Thymus (tissue), 11 donors: ENCODE results near the gene ADK. TPM values are rescaled to one million over a fixed set of nuclear protein-coding genes. Genes with fewer than 3 reads are reported as not detected.
"Not testable (repeated sequence)": the region's sequence is repeated elsewhere in the genome, so short reads cannot be mapped to it uniquely, and the experiment has no call there.

Experiments
- DNase-seq, 9 donors: peaks; one replicate each; pipeline ENCODE4 v3.0.0-alpha.2; 2013; ENCODE audit warnings: low spot score in 9 of 9, low read depth in 6 of 9, missing footprints in 1 of 9
- H3K27ac ChIP-seq, 2 donors: one replicate each; pipeline ENCODE4 v1.5.1; 2013; ENCODE audit warnings: control low read depth in 1 of 2, low read depth in 1 of 2, low read length in 1 of 2, mild to moderate bottlenecking in 1 of 2, moderate library complexity in 1 of 2
- H3K27me3 ChIP-seq, 2 donors: one replicate each; pipeline ENCODE4 v1.5.1; 2013; ENCODE audit warnings: low read length in 1 of 2; ENCODE audit not compliant: control insufficient read depth in 2 of 2, insufficient read depth in 1 of 2
- H3K36me3 ChIP-seq, 2 donors: one replicate each; pipeline ENCODE4 v1.5.1; 2013; ENCODE audit warnings: low read length in 1 of 2, mild to moderate bottlenecking in 1 of 2, moderate library complexity in 1 of 2; ENCODE audit not compliant: control insufficient read depth in 2 of 2, insufficient read depth in 2 of 2
- H3K4me1 ChIP-seq, 2 donors: one replicate each; pipeline ENCODE4 v1.5.1; 2013; ENCODE audit warnings: low read length in 2 of 2; ENCODE audit not compliant: control insufficient read depth in 2 of 2, insufficient read depth in 2 of 2
- H3K4me3 ChIP-seq, 2 donors: one replicate each; pipeline ENCODE4 v1.5.1; 2013; ENCODE audit warnings: low read length in 2 of 2, control low read depth in 1 of 2, mild to moderate bottlenecking in 1 of 2
- H3K9me3 ChIP-seq, 2 donors: one replicate each; pipeline ENCODE4 v1.5.1; 2013; ENCODE audit warnings: low read length in 1 of 2, mild to moderate bottlenecking in 1 of 2; ENCODE audit not compliant: control insufficient read depth in 2 of 2, insufficient read depth in 1 of 2
- WGBS: extraction: QIAGEN DNeasy Blood & Tissue Kit; methylation state at CpG from one replicate; pipeline ENCODE4 v1.1.7; 2013; 5-methylcytosine and 5-hydroxymethylcytosine counted together
- polyA plus RNA-seq: library from polyadenylated mRNA; stranded (reverse); fragments of 200-250 nt; gene quantifications from one replicate; pipeline ENCODE4 v1.2.3, GENCODE V29; 2013
- total RNA-seq: library from RNA; stranded (reverse); fragments of 120-200 nt; gene quantifications from one replicate; pipeline ENCODE4 v1.2.4, GENCODE V29; 2013
- donor health status: healthy.

Gene ADK
- total and polyA plus RNA-seq, 2 donors: 32.0 to 33.2 TPM

- DNase-seq: no peak
- Histone ChIP-seq H3K36me3 (no peaks in the 10 kb centered on the region), H3K27me3 (no peaks in the 10 kb centered on the region), H3K27ac (no peak overlapping the region), H3K9me3 (no peaks in the 10 kb centered on the region), H3K4me3 (no peak overlapping the region), H3K4me1 (peaks cover 0 to 3% of the 10 kb centered on the region in 2 donors)
- WGBS: 96% methylated on average over 3 of the region's 3 CpGs
These were observed 58.0 kb downstream of the ADK start for GRCh38 chr10:74208997-74209396.

GRCh38 chr10:74213019-74213418 is 62.0 kb downstream of the ADK start:
- H3K4me1 ChIP-seq: no peaks in the 10 kb centered on the region
- DNase-seq: no peak
- WGBS: 98% methylated on average over 2 of the region's 2 CpGs
- no peak overlapping the region for H3K27ac ChIP-seq
- H3K27me3 ChIP-seq: no peaks in the 10 kb centered on the region
- peaks cover 0 to 2% of the 10 kb centered on the region in 2 donors for H3K36me3 ChIP-seq
- H3K9me3 ChIP-seq: no peaks in the 10 kb centered on the region
- H3K4me3 ChIP-seq: no peak overlapping the region

GRCh38 chr10:74213571-74214162 is 62.6 kb downstream of the ADK start:
- no peaks in the 10 kb centered on the region for H3K9me3 ChIP-seq
- 87% methylated on average over 3 of the region's 3 CpGs for WGBS
- no peaks in the 10 kb centered on the region for H3K4me1 ChIP-seq
- no peak overlapping the region for H3K4me3 ChIP-seq
- no peak overlapping the region for H3K27ac ChIP-seq
- DNase-seq: peak in 2 of 9 donors; percentile 26 to 38
- H3K36me3 ChIP-seq: peaks cover 0 to 2% of the 10 kb centered on the region in 2 donors
- H3K27me3 ChIP-seq: no peaks in the 10 kb centered on the region

GRCh38 chr10:74217110-74217509 is 66.1 kb downstream of the ADK start:
- 98% methylated on average over 13 of the region's 13 CpGs for WGBS
- not testable (repeated sequence) for H3K4me1 ChIP-seq, H3K27ac ChIP-seq, DNase-seq, H3K27me3 ChIP-seq, H3K9me3 ChIP-seq, H3K36me3 ChIP-seq, H3K4me3 ChIP-seq

- not testable (repeated sequence) for DNase-seq, H3K27me3 ChIP-seq, H3K4me3 ChIP-seq, H3K36me3 ChIP-seq, H3K9me3 ChIP-seq, H3K4me1 ChIP-seq, H3K27ac ChIP-seq
- 96% methylated on average over 4 of the region's 4 CpGs for WGBS
These were observed 71.4 kb downstream of the ADK start for GRCh38 chr10:74222467-74222866.

GRCh38 chr10:74223755-74224529 is 72.9 kb downstream of the ADK start:
- Histone ChIP-seq H3K4me1 (no peaks in the 10 kb centered on the region), H3K27me3 (no peaks in the 10 kb centered on the region), H3K36me3 (no peaks in the 10 kb centered on the region), H3K27ac (no peak overlapping the region), H3K4me3 (no peak overlapping the region), H3K9me3 (no peaks in the 10 kb centered on the region)
- WGBS: 96% methylated on average over 9 of the region's 9 CpGs
- no peak for DNase-seq

- 65% methylated on average over 3 of the region's 3 CpGs for WGBS
- peak in 3 of 9 donors; percentile 3 to 44 (median 10) for DNase-seq
- no peaks in the 10 kb centered on the region for H3K27me3 ChIP-seq
- no peaks in the 10 kb centered on the region for H3K36me3 ChIP-seq
- no peaks in the 10 kb centered on the region for H3K9me3 ChIP-seq
- H3K27ac ChIP-seq: peak overlapping the region in 1 of 2 donors; percentile 56
- H3K4me1 ChIP-seq: no peaks in the 10 kb centered on the region
- no peak overlapping the region for H3K4me3 ChIP-seq
These were observed 76.8 kb downstream of the ADK start for GRCh38 chr10:74227697-74228424.

- WGBS: 97% methylated on average over 2 of the region's 2 CpGs
- H3K4me1 ChIP-seq: no peaks in the 10 kb centered on the region
- no peaks in the 10 kb centered on the region for H3K27me3 ChIP-seq
- H3K9me3 ChIP-seq: no peaks in the 10 kb centered on the region
- H3K27ac ChIP-seq: no peak overlapping the region
- H3K36me3 ChIP-seq: no peaks in the 10 kb centered on the region
- H3K4me3 ChIP-seq: no peak overlapping the region
- DNase-seq: no peak
These were observed 80.4 kb downstream of the ADK start for GRCh38 chr10:74231375-74231774.

GRCh38 chr10:74233281-74233680 is 82.3 kb downstream of the ADK start:
- no peak overlapping the region for H3K27ac ChIP-seq

More at GRCh38 chr10:74233281-74233680, 82.3 kb downstream of the ADK start:
- WGBS: 97% methylated on average over 4 of the region's 4 CpGs
- no peaks in the 10 kb centered on the region for H3K4me1 ChIP-seq
- H3K4me3 ChIP-seq: no peak overlapping the region
- no peaks in the 10 kb centered on the region for H3K36me3 ChIP-seq
- H3K27me3 ChIP-seq: no peaks in the 10 kb centered on the region
- H3K9me3 ChIP-seq: no peaks in the 10 kb centered on the region
- no peak for DNase-seq
